ES-I3 (cell line): ENCODE results near the gene FGF5.
"Not testable (repeated sequence)": the region's sequence is repeated elsewhere in the genome, so short reads cannot be mapped to it uniquely, and the experiment has no call there.

Source experiments
- H3K36me3 ChIP-seq: 2 replicates; pipeline ENCODE4 v1.6.1; 2013; ENCODE audit warnings: mild to moderate bottlenecking, low read length, control low read depth, moderate library complexity; ENCODE audit not compliant: insufficient read depth
- H3K4me1 ChIP-seq: 2 replicates; pipeline ENCODE4 v1.6.1; 2013; ENCODE audit warnings: mild to moderate bottlenecking, control low read depth, low read length; ENCODE audit not compliant: insufficient read depth
- H3K9ac ChIP-seq: 2 replicates; pipeline ENCODE4 v1.6.1; 2013; ENCODE audit warnings: low read depth, mild to moderate bottlenecking, low read length, moderate library complexity
- H3K9me3 ChIP-seq: 2 replicates; pipeline ENCODE4 v1.6.1; 2013; ENCODE audit warnings: mild to moderate bottlenecking, low read length, moderate library complexity; ENCODE audit not compliant: control insufficient read depth, insufficient read depth

FGF5 gene

GRCh38 chr4:80294206-80294605, 27.7 kb downstream of the FGF5 start:
- Histone ChIP-seq H3K9me3 (no peaks in the 10 kb centered on the region), H3K36me3 (no peaks in the 10 kb centered on the region), H3K9ac (no peak overlapping the region), H3K4me1 (no peaks in the 10 kb centered on the region)

- Histone ChIP-seq H3K36me3 (no peaks in the 10 kb centered on the region), H3K9ac (no peak overlapping the region), H3K9me3 (no peaks in the 10 kb centered on the region), H3K4me1 (no peaks in the 10 kb centered on the region)
Observed at GRCh38 chr4:80295336-80295735, 28.9 kb downstream of the FGF5 start.

- H3K9ac ChIP-seq = no peak overlapping the region
- H3K4me1 ChIP-seq = no peaks in the 10 kb centered on the region
- H3K9me3 ChIP-seq = no peaks in the 10 kb centered on the region
- H3K36me3 ChIP-seq = no peaks in the 10 kb centered on the region
Observed at GRCh38 chr4:80295826-80296225, 29.4 kb downstream of the FGF5 start.

GRCh38 chr4:80301884-80302283, 35.4 kb downstream of the FGF5 start:
- Histone ChIP-seq H3K9ac (no peak overlapping the region), H3K4me1 (peaks cover 6% of the 10 kb centered on the region; the same call in 1 of the 2 replicates)

DNA sequence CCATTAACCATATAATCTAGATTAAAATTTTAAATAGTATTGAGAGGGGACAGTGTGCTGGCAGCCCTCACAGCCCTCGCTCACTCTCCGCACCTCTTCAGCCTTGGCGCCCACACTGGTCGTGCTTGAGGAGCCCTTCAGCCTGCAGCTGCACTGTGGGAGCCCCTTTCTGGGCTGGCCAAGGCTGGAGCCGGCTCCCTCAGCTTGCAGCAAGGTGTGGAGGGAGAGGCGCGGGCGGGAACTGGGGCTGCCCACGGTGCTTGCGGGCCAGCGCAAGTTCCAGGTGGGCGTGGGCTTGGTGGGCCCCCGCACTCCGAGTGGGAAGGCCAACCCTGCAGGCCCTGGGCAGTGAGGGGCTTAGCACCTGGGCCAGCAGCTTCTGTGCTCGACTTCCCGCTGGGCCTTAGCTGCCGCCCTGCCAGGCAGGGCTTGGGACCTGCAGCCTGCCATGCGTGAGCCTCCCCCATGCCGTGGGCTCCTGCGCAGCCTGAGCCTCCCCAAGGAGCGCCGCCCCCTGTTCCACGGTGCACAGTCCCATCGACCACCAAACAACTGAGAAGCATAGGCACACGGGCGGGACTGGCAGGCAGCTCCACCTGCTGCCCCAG, 36.3 kb downstream of the FGF5 start:
- Histone ChIP-seq H3K36me3 (no peaks in the 10 kb centered on the region), H3K9ac (no peak overlapping the region), H3K9me3 (no peaks in the 10 kb centered on the region), H3K4me1 (peaks cover 15% of the 10 kb centered on the region)

More at GRCh38 chr4:80301884-80302283, 35.4 kb downstream of the FGF5 start:
- H3K36me3 ChIP-seq = no peaks in the 10 kb centered on the region
- no peaks in the 10 kb centered on the region for H3K9me3 ChIP-seq

DNA sequence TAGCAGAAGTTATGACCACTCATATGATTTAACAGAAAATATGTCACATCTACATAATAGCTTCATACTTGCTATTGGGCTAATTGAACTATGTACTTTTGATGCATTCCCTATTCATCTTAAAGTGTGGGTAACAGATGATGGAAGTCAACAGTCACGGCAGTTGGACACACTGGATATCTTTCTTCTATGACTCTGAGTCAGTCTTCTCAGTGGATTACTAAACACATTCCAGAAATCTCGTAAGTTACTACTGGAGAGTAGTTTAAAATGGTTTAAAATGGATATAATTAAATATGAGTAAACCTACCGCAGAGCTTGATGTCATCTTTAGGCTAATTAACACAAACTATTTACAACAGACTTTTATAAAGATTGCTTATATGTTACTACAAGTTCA, 39.0 kb downstream of the FGF5 start:
- H3K4me1 ChIP-seq = peaks cover 24% of the 10 kb centered on the region
- no peaks in the 10 kb centered on the region for H3K9me3 ChIP-seq
- no peak overlapping the region for H3K9ac ChIP-seq
- H3K36me3 ChIP-seq = no peaks in the 10 kb centered on the region

GRCh38 chr4:80306260-80306659, 39.8 kb downstream of the FGF5 start:
- Histone ChIP-seq H3K9me3 (no peaks in the 10 kb centered on the region), H3K9ac (no peak overlapping the region), H3K36me3 (no peaks in the 10 kb centered on the region), H3K4me1 (peaks cover 24% of the 10 kb centered on the region)

DNA sequence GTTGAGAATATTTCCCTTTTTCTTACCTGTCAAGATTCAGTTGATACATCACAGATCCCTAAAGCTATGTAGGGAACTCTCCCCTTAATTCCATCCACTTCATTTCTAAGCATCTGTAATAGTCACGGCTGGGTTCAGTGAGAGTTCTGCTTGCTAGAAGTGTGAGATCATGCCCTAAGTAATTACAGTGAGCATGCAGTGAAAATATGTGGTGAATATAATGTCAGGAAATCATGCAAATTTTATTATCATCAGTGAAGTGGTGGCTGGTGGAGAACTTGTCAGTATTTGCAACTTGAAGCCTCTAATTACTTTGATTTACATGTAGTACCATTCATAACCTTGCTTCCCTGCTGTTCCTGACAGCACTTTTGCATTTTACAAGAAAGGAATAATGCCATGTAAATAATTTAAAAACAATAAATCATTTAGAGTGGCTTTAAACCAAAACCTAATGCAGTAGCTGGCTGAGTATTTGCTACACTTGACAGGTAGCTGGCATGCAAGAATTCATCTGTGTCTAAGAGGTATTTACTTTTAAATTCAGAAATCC, 40.8 kb downstream of the FGF5 start:
- no peaks in the 10 kb centered on the region for H3K9me3 ChIP-seq
- H3K36me3 ChIP-seq = no peaks in the 10 kb centered on the region
- H3K4me1 ChIP-seq = peaks cover 24% of the 10 kb centered on the region
- H3K9ac ChIP-seq = no peak overlapping the region

DNA sequence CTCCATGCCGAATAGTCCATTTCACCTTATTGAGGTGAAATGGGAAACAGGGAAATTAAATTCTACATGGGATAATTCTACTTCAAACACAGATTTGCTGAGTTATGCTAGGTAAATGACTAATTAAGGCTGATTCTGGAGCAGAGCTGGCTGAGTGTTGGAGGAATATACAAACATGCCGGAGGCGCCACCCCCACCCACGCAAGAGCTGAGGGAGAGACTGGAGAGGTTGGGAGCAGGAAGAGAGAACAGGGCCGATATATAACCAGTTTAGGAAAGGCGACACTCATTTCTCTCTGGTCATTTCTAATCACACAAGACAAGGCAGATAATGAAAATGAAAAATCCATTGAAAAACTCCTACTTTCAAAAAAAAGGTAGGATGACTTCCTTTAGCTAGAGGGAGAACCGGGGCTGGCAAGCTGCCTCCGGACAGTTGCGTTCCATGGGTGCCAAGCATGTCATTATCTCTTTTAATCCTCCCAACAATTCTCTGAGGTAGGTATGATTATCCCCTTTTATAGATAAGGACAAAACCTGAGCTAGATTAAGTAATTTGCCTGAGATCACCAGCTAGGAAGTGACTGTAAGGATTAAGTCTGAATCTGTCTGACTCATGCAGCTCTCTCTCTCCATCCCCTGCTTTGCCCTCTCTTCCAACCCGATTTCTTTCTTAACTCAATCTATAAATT, 41.5 kb downstream of the FGF5 start:
- H3K4me1 ChIP-seq = peaks cover 24% of the 10 kb centered on the region
- no peak overlapping the region; the same call in 1 of the 2 replicates for H3K9ac ChIP-seq
- H3K36me3 ChIP-seq = no peaks in the 10 kb centered on the region
- H3K9me3 ChIP-seq = no peaks in the 10 kb centered on the region

DNA sequence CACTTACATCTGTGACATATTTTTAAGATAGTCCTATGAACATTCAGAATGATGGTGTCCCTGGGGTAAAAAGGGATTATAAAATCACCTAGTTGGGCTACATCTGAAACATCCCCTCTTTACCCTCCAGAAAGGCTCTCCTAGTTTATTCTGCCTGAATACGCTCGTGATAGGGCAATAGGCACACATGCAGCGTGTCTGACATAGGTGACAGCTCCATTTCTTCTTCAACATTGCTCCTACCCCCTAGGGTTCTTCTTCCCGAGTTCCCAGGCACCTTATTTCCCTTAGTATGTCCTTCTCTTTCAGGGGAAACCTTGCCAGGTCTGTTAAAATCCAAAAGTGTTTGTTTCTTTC, 42.0 kb downstream of the FGF5 start:
- H3K4me1 ChIP-seq = peaks cover 24% of the 10 kb centered on the region
- H3K9me3 ChIP-seq = no peaks in the 10 kb centered on the region
- no peaks in the 10 kb centered on the region for H3K36me3 ChIP-seq
- H3K9ac ChIP-seq = no peak overlapping the region

GRCh38 chr4:80309294-80310004, 43.0 kb downstream of the FGF5 start:
- no peak overlapping the region for H3K9ac ChIP-seq

DNA sequence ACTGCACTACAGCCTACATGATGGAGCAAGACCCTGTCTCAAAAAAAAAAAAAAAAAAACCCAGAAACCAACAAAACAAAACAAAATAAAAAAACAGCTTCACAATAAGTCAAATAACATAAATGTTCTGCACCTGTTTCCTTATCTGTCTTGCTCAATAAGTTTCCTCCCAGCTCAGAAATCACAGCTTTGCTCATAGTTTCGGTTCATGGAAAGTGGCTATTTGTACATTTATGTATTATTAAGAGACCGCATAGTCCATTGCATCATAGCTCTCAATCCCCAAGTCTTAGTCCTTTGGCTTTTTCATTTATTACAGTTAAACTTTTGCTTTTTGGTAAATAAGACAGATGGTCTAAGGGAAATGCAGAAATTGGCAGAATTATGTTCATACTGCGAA, 44.7 kb downstream of the FGF5 start:
- no peaks in the 10 kb centered on the region for H3K9me3 ChIP-seq
- H3K36me3 ChIP-seq = no peaks in the 10 kb centered on the region
- H3K4me1 ChIP-seq = peaks cover 24% of the 10 kb centered on the region
- no peak overlapping the region for H3K9ac ChIP-seq

More at GRCh38 chr4:80309294-80310004, 43.0 kb downstream of the FGF5 start:
- Histone ChIP-seq H3K36me3 (no peaks in the 10 kb centered on the region), H3K9me3 (no peaks in the 10 kb centered on the region), H3K4me1 (peaks cover 24% of the 10 kb centered on the region)

DNA sequence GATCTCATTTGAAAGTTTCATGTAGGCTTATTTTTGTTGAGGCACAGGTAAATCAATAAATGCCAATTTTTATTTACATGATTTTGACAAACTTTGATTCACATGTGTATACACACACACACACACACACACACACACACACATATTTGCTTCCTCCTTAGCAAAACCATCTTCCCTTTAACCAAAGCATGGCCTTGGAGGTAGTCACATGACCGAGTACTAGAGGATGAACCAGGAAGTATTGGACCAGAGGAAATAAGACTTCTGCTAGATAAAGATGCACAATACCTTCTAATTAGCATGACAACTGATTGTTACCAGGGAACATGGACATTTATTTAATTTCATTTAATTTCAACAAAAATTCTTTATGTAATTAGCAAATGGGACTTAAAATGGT, 45.7 kb downstream of the FGF5 start:
- Histone ChIP-seq H3K9ac (no peak overlapping the region), H3K4me1 (peaks cover 15% of the 10 kb centered on the region), H3K9me3 (no peaks in the 10 kb centered on the region), H3K36me3 (no peaks in the 10 kb centered on the region)

- H3K9me3 ChIP-seq = no peaks in the 10 kb centered on the region
- no peaks in the 10 kb centered on the region for H3K36me3 ChIP-seq
- H3K4me1 ChIP-seq = peaks cover under 1% of the 10 kb centered on the region
- H3K9ac ChIP-seq = no peak overlapping the region
Observed at GRCh38 chr4:80313627-80314026, 47.2 kb downstream of the FGF5 start.

DNA sequence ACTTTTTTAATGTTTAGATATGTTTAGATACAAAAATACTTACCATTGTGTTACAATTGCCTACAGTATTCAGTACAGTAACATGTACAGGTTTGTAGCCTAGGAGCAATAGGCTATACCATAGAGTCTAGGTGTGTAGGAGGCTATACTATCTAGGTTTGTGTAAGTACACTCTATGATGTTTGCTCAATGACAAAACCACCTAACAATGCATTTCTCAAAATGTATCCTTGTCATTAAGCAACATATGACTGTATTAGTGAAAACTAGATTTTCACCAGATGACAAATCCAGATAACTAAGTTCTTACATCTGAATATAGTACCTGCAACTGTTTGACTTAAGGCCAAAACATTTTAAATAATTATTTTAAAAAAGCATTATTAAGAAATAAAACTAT, 49.4 kb downstream of the FGF5 start:
- H3K9ac ChIP-seq, H3K36me3 ChIP-seq, H3K4me1 ChIP-seq, H3K9me3 ChIP-seq: not testable (repeated sequence)
